ENCODE results near the gene DEPP1. TPM values are rescaled to one million over a fixed set of nuclear protein-coding genes. Genes with fewer than 3 reads are reported as not detected.

The DEPP1 gene
- total and polyA plus RNA-seq, 2 of the 4 experiments (the other 2 are of a cell fraction), result 13.6 to 30.0 TPM

DNA sequence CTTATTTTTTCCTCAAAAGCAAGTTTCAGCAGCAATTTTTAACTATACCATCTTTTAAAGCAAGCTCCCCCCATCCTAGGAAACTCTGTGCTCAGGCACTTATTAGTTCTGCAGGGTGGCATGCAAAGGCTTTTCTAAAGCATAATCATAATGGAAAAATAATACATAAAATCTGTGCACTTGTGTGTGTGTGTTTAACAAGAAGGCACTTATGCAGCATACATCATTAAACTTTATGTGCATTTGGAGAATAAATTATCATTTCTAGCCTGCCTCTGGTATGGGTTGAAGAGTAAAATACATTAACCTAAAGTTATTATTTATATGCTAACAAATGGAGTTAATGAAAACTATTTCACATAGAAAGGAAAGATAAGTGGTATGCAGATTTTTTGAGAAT lies 24.6 kb downstream of the DEPP1 start:
- Histone ChIP-seq H2AK5ac (ENCODE audit: low read depth, low read length) (no peak overlapping the region), H2BK5ac (ENCODE audit: low read depth, low read length, poor library complexity, severe bottlenecking) (no peak overlapping the region), H4K8ac (ENCODE audit: low read depth in 2 of 2, low read length in 2 of 2) (no peak overlapping the region), H3K79me1 (ENCODE audit: low read depth in 1 of 2, low read length in 2 of 2) (peaks cover 11 to 23% of the 10 kb centered on the region in 2 experiments; a peak in 3 of 4 replicates), H3K23ac (ENCODE audit: low read depth, low read length) (no peak overlapping the region), H2AK9ac (replicated peaks; ENCODE audit: low read depth, low read length, poor library complexity) (no peak overlapping the region), H4K91ac (ENCODE audit: insufficient read depth, low read depth, low read length) (no peak overlapping the region), H3K4ac (ENCODE audit: low read depth, low read length) (no peak overlapping the region), H2AFZ (replicated peaks; ENCODE audit: low read length, poor library complexity) (no peak overlapping the region), H3K36me3 (ENCODE audit: control insufficient read depth, insufficient read depth, low read length) (peaks cover 8% of the 10 kb centered on the region; the same call in 1 of the 2 replicates), H3K27me3 (ENCODE audit: control insufficient read depth, insufficient read depth, low read length) (no peaks in the 10 kb centered on the region), H3K14ac (replicated peaks; ENCODE audit: low read depth, low read length) (no peak overlapping the region), H4K20me1 (ENCODE audit: insufficient read depth, low read length) (no peaks in the 10 kb centered on the region), H3K9ac (ENCODE audit: low read depth, low read length) (no peak overlapping the region), H3K9me1 (ENCODE audit: insufficient read depth, low read length) (peaks cover 13% of the 10 kb centered on the region), H3K27ac (ENCODE audit: insufficient read depth, low read length) (no peak overlapping the region), H2BK15ac (ENCODE audit: low read depth, low read length) (no peak overlapping the region), H2BK120ac (ENCODE audit: low read depth, low read length) (no peak overlapping the region), H3K56ac (ENCODE audit: extremely low read depth, insufficient read depth, low read length) (no peak overlapping the region), H3K4me2 (ENCODE audit: low read depth, low read length) (no peak overlapping the region), H2BK20ac (ENCODE audit: low read depth, low read length) (no peak overlapping the region), H3K9me3 (ENCODE audit: control insufficient read depth, insufficient read depth, low read length) (peaks cover 2% of the 10 kb centered on the region; the same call in 1 of the 2 replicates), H3K4me3 (ENCODE audit: insufficient read depth, low read depth, low read length) (no peak overlapping the region), H4K5ac (ENCODE audit: low read depth, low read length) (no peak overlapping the region), H3K18ac (ENCODE audit: low read depth, low read length) (no peak overlapping the region), H3K4me1 (ENCODE audit: control insufficient read depth, insufficient read depth, low read length) (peaks cover 14% of the 10 kb centered on the region)
- TF ChIP-seq, protein P1, sequence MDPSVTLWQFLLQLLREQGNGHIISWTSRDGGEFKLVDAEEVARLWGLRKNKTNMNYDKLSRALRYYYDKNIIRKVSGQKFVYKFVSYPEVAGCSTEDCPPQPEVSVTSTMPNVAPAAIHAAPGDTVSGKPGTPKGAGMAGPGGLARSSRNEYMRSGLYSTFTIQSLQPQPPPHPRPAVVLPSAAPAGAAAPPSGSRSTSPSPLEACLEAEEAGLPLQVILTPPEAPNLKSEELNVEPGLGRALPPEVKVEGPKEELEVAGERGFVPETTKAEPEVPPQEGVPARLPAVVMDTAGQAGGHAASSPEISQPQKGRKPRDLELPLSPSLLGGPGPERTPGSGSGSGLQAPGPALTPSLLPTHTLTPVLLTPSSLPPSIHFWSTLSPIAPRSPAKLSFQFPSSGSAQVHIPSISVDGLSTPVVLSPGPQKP (IDR thresholded peaks at IDR 0.05; ENCODE audit: borderline replicate concordance, low read depth, low read length), result no peak
- TF ChIP-seq, protein P2, sequence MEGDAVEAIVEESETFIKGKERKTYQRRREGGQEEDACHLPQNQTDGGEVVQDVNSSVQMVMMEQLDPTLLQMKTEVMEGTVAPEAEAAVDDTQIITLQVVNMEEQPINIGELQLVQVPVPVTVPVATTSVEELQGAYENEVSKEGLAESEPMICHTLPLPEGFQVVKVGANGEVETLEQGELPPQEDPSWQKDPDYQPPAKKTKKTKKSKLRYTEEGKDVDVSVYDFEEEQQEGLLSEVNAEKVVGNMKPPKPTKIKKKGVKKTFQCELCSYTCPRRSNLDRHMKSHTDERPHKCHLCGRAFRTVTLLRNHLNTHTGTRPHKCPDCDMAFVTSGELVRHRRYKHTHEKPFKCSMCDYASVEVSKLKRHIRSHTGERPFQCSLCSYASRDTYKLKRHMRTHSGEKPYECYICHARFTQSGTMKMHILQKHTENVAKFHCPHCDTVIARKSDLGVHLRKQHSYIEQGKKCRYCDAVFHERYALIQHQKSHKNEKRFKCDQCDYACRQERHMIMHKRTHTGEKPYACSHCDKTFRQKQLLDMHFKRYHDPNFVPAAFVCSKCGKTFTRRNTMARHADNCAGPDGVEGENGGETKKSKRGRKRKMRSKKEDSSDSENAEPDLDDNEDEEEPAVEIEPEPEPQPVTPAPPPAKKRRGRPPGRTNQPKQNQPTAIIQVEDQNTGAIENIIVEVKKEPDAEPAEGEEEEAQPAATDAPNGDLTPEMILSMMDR (conservative IDR thresholded peaks at IDR 0.05; ENCODE audit: low read depth, low read length), result no peak
- no peak for TF ChIP-seq CEBPB (IDR thresholded peaks at IDR 0.05; ENCODE audit: low read depth, low read length)
- TF ChIP-seq RFX5 (IDR thresholded peaks at IDR 0.05; ENCODE audit: low read depth, low read length), result no peak
- TF ChIP-seq FOS (IDR thresholded peaks at IDR 0.05; ENCODE audit: low read depth, low read length), result no peak
- no peak for TF ChIP-seq RAD21 (IDR thresholded peaks at IDR 0.05; ENCODE audit: low read length)
- no peak for TF ChIP-seq CHD1 (IDR thresholded peaks at IDR 0.05; ENCODE audit: low read depth, low read length)
- no peak for TF ChIP-seq MAZ (IDR thresholded peaks at IDR 0.05; ENCODE audit: borderline replicate concordance, low read depth, low read length)
- TF ChIP-seq POLR2A (IDR thresholded peaks at IDR 0.05; ENCODE audit: low read depth, low read length), result no peak
- TF ChIP-seq, protein P3, sequence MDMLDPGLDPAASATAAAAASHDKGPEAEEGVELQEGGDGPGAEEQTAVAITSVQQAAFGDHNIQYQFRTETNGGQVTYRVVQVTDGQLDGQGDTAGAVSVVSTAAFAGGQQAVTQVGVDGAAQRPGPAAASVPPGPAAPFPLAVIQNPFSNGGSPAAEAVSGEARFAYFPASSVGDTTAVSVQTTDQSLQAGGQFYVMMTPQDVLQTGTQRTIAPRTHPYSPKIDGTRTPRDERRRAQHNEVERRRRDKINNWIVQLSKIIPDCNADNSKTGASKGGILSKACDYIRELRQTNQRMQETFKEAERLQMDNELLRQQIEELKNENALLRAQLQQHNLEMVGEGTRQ (IDR thresholded peaks at IDR 0.05; ENCODE audit: low read depth, low read length), result no peak
- TF ChIP-seq NFE2L2 (IDR thresholded peaks at IDR 0.05; ENCODE audit: low read depth, low read length), result no peak
- TF ChIP-seq MXI1 (IDR thresholded peaks at IDR 0.05; ENCODE audit: borderline replicate concordance, low read depth, low read length), result no peak
- TF ChIP-seq MAFK (IDR thresholded peaks at IDR 0.05; ENCODE audit: low read depth, low read length), result no peak
- TF ChIP-seq SMC3 (IDR thresholded peaks at IDR 0.05; ENCODE audit: low read depth, low read length), result no peak
- TF ChIP-seq BHLHE40 (IDR thresholded peaks at IDR 0.05; ENCODE audit: low read depth, low read length), result no peak
- no peak for TF ChIP-seq RCOR1 (IDR thresholded peaks at IDR 0.05; ENCODE audit: insufficient replicate concordance, low read length)
- ATAC-seq (ENCODE audit: low read depth), result no peak
- in situ Hi-C loops (cut with MboI; ENCODE audit: low sequenced_read_pairs), result no loop called here
- dilution Hi-C loops (cut with HindIII; ENCODE audit: low sequenced_read_pairs, unreplicated experiment), result no loop called here
- no TSS peak for BruUV-seq (replicated peaks)
- CTCF ChIA-PET, result interaction anchor here (0.6 kb wide), 1 partner anchor 14 kb away, joined by 3 read pairs; no protein-coding TSS in a partner anchor
- intact Hi-C loops (cut with micrococcal nuclease), result no loop called here
- POLR2A ChIA-PET (ENCODE audit: unreplicated experiment), result no interaction called here
- no peak for DNase-seq

All from IMR-90 (cell line).